ENCODE data around the gene TEX53.

DNA sequence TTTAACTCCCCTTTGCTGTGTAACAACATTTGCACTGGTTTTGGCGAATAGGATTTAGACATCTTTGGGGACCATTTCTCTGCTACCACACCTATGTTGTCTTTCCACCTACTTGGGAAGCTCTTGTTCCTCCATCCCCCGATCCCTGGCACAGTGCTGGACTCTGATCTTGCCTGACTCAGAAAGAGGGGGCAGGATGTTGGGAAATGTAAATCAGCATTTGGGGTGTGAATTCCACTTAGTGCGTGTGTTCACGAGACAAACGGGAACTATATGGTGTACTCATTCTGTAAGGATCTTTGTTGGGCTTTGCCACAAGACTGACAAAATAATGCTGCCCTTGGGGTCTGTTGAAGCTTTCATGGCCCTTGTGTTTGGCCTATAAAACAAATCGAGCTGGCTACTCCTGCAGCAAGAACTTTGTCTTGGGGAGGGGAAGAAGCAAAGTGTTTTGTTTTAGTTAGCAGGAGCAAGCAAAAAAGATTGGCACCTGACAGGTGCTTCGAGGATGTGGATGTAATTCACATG lies 28.0 kb downstream of the TEX53 start:
- TF ChIP-seq, protein P1, sequence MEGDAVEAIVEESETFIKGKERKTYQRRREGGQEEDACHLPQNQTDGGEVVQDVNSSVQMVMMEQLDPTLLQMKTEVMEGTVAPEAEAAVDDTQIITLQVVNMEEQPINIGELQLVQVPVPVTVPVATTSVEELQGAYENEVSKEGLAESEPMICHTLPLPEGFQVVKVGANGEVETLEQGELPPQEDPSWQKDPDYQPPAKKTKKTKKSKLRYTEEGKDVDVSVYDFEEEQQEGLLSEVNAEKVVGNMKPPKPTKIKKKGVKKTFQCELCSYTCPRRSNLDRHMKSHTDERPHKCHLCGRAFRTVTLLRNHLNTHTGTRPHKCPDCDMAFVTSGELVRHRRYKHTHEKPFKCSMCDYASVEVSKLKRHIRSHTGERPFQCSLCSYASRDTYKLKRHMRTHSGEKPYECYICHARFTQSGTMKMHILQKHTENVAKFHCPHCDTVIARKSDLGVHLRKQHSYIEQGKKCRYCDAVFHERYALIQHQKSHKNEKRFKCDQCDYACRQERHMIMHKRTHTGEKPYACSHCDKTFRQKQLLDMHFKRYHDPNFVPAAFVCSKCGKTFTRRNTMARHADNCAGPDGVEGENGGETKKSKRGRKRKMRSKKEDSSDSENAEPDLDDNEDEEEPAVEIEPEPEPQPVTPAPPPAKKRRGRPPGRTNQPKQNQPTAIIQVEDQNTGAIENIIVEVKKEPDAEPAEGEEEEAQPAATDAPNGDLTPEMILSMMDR (IDR thresholded peaks at IDR 0.05), result no peak
- no peak for TF ChIP-seq POLR2A (IDR thresholded peaks at IDR 0.05)
